Measurements from ENCODE around the gene MPP3.

Gene MPP3

DNA sequence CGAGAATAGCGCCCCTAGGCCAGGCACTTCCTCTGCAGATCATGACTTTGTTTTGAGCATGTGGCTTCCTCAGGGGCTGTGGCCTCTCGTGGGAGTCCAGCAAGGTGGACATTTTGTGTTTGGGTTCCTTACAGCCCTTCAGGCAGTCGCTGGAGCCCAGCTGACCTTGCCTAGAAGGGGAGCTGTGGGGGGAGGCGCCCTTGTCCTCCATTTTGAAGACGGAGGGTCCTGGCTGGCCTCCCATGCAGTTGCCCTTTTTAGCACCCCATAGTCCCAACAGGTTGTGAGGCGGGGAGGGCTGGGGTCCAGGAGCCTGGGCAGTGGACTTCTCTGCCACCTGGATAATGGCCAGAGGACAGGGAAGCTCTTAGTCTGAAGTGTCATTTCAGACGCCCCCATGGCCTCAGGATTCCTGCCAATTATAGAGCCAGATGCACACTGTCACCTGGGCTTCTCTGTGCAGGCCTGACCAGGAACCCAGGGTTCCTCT, 75.7 kb downstream of the MPP3 start:
- no peak for DNase-seq (ENCODE audit: low read depth)
- TF ChIP-seq, protein P1, sequence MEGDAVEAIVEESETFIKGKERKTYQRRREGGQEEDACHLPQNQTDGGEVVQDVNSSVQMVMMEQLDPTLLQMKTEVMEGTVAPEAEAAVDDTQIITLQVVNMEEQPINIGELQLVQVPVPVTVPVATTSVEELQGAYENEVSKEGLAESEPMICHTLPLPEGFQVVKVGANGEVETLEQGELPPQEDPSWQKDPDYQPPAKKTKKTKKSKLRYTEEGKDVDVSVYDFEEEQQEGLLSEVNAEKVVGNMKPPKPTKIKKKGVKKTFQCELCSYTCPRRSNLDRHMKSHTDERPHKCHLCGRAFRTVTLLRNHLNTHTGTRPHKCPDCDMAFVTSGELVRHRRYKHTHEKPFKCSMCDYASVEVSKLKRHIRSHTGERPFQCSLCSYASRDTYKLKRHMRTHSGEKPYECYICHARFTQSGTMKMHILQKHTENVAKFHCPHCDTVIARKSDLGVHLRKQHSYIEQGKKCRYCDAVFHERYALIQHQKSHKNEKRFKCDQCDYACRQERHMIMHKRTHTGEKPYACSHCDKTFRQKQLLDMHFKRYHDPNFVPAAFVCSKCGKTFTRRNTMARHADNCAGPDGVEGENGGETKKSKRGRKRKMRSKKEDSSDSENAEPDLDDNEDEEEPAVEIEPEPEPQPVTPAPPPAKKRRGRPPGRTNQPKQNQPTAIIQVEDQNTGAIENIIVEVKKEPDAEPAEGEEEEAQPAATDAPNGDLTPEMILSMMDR (conservative IDR thresholded peaks at IDR 0.05; ENCODE audit: low read depth, low read length), result no peak
- H3K4me3 ChIP-seq (ENCODE audit: low read length), result no peak overlapping the region

GRCh38 chr17:43756201-43756600, 76.7 kb downstream of the MPP3 start:
- no peak for DNase-seq (ENCODE audit: low read depth)
- TF ChIP-seq, protein P1 (conservative IDR thresholded peaks at IDR 0.05; ENCODE audit: low read depth, low read length), result no peak

DNA sequence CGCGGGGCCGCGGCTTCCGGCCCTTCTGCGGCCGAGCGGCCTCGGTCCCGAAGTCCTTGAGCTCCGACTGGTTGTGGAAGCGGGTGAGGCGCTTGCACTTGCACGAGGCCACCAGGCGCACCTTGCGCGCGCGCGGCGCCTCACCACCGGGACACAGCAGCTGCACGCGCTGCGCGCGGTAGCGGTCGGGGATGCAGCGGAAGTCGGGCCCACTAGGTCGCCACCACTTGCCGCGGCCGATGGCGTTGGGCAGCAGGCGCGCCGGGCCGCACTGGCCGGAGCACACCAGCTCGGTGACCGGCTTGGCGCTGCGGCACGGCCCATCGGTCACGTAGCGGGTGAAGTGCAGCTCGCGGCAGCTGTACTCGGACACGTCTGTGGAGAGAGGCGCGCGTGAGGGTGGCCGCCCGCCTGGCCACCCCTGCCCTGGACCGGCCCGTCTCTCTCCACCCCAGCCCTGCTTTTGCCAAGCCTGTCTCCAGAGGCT, 77.5 kb downstream of the MPP3 start:
- DNase-seq (ENCODE audit: low read depth), result peak; percentile 10
- TF ChIP-seq, protein P1 (conservative IDR thresholded peaks at IDR 0.05; ENCODE audit: low read depth, low read length), result no peak
- peak overlapping the region; percentile 8 for H3K4me3 ChIP-seq (ENCODE audit: low read length)

More at GRCh38 chr17:43756201-43756600, 76.7 kb downstream of the MPP3 start:
- no peak overlapping the region for H3K4me3 ChIP-seq (ENCODE audit: low read length)

- DNase-seq (ENCODE audit: low read depth), result no peak
- H3K4me3 ChIP-seq (ENCODE audit: low read length), result no peak overlapping the region
- TF ChIP-seq, protein P1 (conservative IDR thresholded peaks at IDR 0.05; ENCODE audit: low read depth, low read length), result no peak
Measured at GRCh38 chr17:43754947-43755346, 78.0 kb downstream of the MPP3 start.

- TF ChIP-seq, protein P1 (conservative IDR thresholded peaks at IDR 0.05; ENCODE audit: low read depth, low read length), result no peak
- H3K4me3 ChIP-seq (ENCODE audit: low read length), result no peak overlapping the region
- no peak for DNase-seq (ENCODE audit: low read depth)
Measured at GRCh38 chr17:43753493-43754129, 79.3 kb downstream of the MPP3 start.

All from retinal pigment epithelial cell (primary cell).